Measurements from ENCODE around the gene TUBB6. TPM values are rescaled to one million over a fixed set of nuclear protein-coding genes. Genes with fewer than 3 reads are reported as not detected.
A peak's percentile ranks its signal among the peaks of the same experiment; 100 is the strongest.

Gene TUBB6
- total RNA-seq, 1 experiment from 2014 or later: 197 TPM

DNA sequence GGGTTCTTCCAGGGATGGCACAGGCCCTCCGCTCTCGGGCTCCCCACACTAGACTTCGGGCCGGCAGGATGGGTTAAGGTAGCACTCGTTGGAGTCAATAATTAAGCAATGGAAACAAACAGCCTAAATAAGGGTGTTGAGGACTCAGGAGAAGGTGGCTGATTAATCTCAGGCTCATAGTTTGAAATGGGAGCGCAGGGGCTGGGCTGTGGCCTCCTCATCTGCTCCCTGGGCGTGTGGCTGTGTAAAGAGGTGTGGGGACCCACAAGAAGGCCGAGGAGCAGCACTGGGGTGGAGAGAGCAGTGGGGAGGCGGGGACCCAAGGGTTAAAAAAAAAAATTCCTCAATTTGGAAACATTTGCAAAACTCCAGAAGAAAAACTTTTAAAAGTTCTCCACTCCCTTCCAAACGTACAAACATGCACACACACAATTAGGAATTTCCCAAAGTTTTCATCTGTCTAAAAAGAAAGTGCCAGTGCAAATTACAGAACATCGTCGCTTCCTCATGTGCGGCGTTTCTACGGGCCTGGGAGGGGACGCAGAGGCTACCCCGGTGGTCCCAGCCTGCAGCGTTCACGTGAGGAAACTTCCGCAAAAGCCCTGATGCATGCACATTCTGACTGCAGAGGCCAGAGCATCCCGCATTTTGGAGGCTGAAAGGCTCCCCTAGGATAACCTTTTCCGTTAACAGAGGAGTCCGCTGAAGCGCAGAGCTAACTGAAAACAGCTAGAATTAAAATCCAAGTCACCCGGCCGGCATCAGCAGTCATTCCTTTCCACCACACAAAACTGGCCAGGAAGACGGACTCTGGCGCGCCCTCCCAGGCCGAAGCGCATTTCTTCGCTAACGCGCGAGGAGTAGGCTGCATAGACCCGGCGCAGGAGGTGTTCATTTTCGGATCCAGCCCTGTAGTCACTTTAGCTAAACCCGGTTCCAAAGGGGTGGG is 1.0 kb upstream of the TUBB6 start:
- POLR2A ChIA-PET (ENCODE audit: low non-redundant PET): no interaction called here
- CTCF ChIA-PET: interaction anchor here (1.6 kb wide), 1 partner anchor 35 kb away, joined by 8 read pairs; no protein-coding TSS in a partner anchor
- intact Hi-C loops (cut with micrococcal nuclease; ENCODE audit: unreplicated experiment): loop anchor here (5.0 kb wide), 1 partner anchor 50 kb away; no protein-coding TSS in a partner anchor

DNA sequence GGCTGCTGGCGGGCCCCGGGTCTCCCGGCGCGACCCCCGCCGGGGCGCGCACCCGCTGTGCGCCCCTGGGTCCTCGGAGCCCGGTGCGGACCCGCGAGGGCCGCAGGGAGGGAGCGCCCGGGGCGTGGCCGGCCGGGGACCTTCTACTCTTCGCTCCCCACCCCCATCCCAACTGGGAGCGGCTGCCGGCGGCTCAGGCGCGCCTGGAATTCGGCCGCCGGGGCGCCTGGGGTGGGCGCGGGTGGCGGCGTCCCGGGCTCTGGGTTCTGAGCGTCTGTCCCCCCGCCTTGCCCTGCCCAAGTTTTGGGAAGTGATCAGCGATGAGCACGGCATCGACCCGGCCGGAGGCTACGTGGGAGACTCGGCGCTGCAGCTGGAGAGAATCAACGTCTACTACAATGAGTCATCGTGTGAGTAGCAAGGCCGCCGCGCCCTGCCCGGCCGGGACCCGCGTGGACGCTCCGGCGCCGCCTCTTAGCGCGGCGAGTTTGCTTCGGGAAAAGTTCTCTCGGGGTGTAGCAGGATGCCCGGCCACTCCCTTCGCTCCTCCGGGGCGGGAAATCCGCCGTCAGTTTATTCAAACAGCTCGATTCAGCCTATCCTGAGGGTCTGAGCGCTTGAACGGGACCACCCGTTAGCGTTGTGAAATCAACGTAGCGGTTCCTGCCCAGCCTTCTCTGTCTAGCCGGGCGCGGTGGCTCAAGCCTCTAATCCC is 502 bp downstream of the TUBB6 start:
- Histone ChIP-seq H3K9me3 (ENCODE audit: low read depth, low read length, poor library complexity, severe bottlenecking) (peaks cover 17% of the 10 kb centered on the region), H3K27ac (ENCODE audit: low read depth, low read length, poor library complexity, severe bottlenecking) (peak overlapping the region; percentile 82), H3K36me3 (ENCODE audit: insufficient read depth, low read length, poor library complexity, severe bottlenecking) (peaks cover 37% of the 10 kb centered on the region), H3K4me1 (ENCODE audit: insufficient read depth, low read length, poor library complexity, severe bottlenecking) (peaks cover 12% of the 10 kb centered on the region), H3K27me3 (replicated peaks; ENCODE audit: insufficient read depth, low read depth, low read length, poor library complexity) (no peaks in the 10 kb centered on the region), H3K4me3 (ENCODE audit: low read depth, low read length, poor library complexity, severe bottlenecking) (peak overlapping the region; percentile 97)
- CTCF ChIA-PET: interaction anchor here (1.6 kb wide), 1 partner anchor 37 kb away, joined by 8 read pairs; no protein-coding TSS in a partner anchor
- POLR2A ChIA-PET (ENCODE audit: low non-redundant PET): interaction anchor here (0.6 kb wide), 1 partner anchor 15 kb away, joined by 5 read pairs; no protein-coding TSS in a partner anchor
- TF ChIP-seq EZH2 (IDR thresholded peaks at IDR 0.05; ENCODE audit: borderline replicate concordance, low read depth, low read length, poor library complexity, severe bottlenecking): no peak
- TF ChIP-seq, protein P1, sequence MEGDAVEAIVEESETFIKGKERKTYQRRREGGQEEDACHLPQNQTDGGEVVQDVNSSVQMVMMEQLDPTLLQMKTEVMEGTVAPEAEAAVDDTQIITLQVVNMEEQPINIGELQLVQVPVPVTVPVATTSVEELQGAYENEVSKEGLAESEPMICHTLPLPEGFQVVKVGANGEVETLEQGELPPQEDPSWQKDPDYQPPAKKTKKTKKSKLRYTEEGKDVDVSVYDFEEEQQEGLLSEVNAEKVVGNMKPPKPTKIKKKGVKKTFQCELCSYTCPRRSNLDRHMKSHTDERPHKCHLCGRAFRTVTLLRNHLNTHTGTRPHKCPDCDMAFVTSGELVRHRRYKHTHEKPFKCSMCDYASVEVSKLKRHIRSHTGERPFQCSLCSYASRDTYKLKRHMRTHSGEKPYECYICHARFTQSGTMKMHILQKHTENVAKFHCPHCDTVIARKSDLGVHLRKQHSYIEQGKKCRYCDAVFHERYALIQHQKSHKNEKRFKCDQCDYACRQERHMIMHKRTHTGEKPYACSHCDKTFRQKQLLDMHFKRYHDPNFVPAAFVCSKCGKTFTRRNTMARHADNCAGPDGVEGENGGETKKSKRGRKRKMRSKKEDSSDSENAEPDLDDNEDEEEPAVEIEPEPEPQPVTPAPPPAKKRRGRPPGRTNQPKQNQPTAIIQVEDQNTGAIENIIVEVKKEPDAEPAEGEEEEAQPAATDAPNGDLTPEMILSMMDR (conservative IDR thresholded peaks at IDR 0.05; ENCODE audit: low read depth, low read length): no peak
- DNase-seq (ENCODE audit: low spot score): peak; percentile 86
- intact Hi-C loops (cut with micrococcal nuclease; ENCODE audit: unreplicated experiment): loop anchor here (5.0 kb wide), 1 partner anchor 51 kb away; no protein-coding TSS in a partner anchor
- BruUV-seq (replicated peaks): no TSS peak

More for the DNA sequence above, 1.0 kb upstream of the TUBB6 start:
- Histone ChIP-seq H3K27ac (ENCODE audit: low read depth, low read length, poor library complexity, severe bottlenecking) (peak overlapping the region; percentile 74), H3K36me3 (ENCODE audit: insufficient read depth, low read length, poor library complexity, severe bottlenecking) (peaks cover 24% of the 10 kb centered on the region), H3K4me3 (ENCODE audit: low read depth, low read length, poor library complexity, severe bottlenecking) (peak overlapping the region; percentile 97), H3K9me3 (ENCODE audit: low read depth, low read length, poor library complexity, severe bottlenecking) (peaks cover 12% of the 10 kb centered on the region), H3K4me1 (ENCODE audit: insufficient read depth, low read length, poor library complexity, severe bottlenecking) (peaks cover 5% of the 10 kb centered on the region), H3K27me3 (replicated peaks; ENCODE audit: insufficient read depth, low read depth, low read length, poor library complexity) (no peaks in the 10 kb centered on the region)
- TSS peak; percentile 81 for BruUV-seq (replicated peaks)
- peak; percentile 53 for DNase-seq (ENCODE audit: low spot score)
- TF ChIP-seq EZH2 (IDR thresholded peaks at IDR 0.05; ENCODE audit: borderline replicate concordance, low read depth, low read length, poor library complexity, severe bottlenecking): no peak
- TF ChIP-seq, protein P1 (conservative IDR thresholded peaks at IDR 0.05; ENCODE audit: low read depth, low read length): no peak

DNA sequence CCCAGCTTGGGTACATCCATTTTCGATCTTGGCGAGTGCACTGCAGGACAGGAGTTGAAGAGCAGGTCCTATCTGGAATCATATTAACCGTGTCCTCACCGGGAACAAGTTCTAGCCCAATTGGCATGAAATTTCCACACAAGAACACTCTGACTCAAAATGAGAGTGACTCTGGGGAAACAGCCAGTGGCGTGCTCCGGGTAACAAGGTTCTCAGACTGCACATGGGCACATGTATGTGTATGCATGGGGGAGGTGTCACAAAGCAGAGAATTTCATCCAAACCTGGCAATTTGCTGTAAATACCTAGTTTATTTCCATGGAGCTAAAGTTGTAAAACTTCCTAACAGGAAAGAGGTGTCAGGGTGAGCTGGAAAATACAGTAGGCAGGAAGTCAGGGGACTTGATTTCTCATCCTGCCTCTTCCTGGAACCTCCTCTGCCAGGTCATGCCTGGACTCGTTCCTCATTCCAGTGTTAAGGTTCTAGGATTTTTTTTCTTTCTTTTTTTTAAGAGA is 1.7 kb downstream of the TUBB6 start:
- TF ChIP-seq, protein P1 (conservative IDR thresholded peaks at IDR 0.05; ENCODE audit: low read depth, low read length): no peak
- no peak for TF ChIP-seq EZH2 (IDR thresholded peaks at IDR 0.05; ENCODE audit: borderline replicate concordance, low read depth, low read length, poor library complexity, severe bottlenecking)
- peaks cover 17% of the 10 kb centered on the region for H3K9me3 ChIP-seq (ENCODE audit: low read depth, low read length, poor library complexity, severe bottlenecking)
- ChIA-PET POLR2A (ENCODE audit: low non-redundant PET) (no interaction called here), CTCF (interaction anchor here (0.5 to 1.0 kb wide), 2 partner anchors 22 to 362 kb away, joined by 5 to 6 read pairs; no protein-coding TSS in a partner anchor)
- BruUV-seq (replicated peaks): TSS peak; percentile 35
- H3K27me3 ChIP-seq (replicated peaks; ENCODE audit: insufficient read depth, low read depth, low read length, poor library complexity): no peaks in the 10 kb centered on the region
- no peak for DNase-seq (ENCODE audit: low spot score)
- H3K36me3 ChIP-seq (ENCODE audit: insufficient read depth, low read length, poor library complexity, severe bottlenecking): peaks cover 44% of the 10 kb centered on the region
- peak overlapping the region; percentile 10 for H3K27ac ChIP-seq (ENCODE audit: low read depth, low read length, poor library complexity, severe bottlenecking)
- H3K4me1 ChIP-seq (ENCODE audit: insufficient read depth, low read length, poor library complexity, severe bottlenecking): peaks cover 24% of the 10 kb centered on the region
- intact Hi-C loops (cut with micrococcal nuclease; ENCODE audit: unreplicated experiment): loop anchor here (5.0 kb wide), 1 partner anchor 52 kb away; no protein-coding TSS in a partner anchor
- H3K4me3 ChIP-seq (ENCODE audit: low read depth, low read length, poor library complexity, severe bottlenecking): peak overlapping the region; percentile 97

Data from A673 (cell line).